GM12892 (cell line): ENCODE data around the gene FSTL4.
"Not testable (repeated sequence)": the region's sequence is repeated elsewhere in the genome, so short reads cannot be mapped to it uniquely, and the experiment has no call there.

Experiments used
- DNase-seq: peaks from one replicate; pipeline ENCODE4 v3.0.0; 2011; ENCODE audit not compliant: insufficient read length
- FAIRE-seq: peaks from 2 replicates; lab custom pipeline; 2011; peaks lifted over from hg19 to GRCh38; lab: Jason Lieb, UNC
- POLR2A ChIP-seq: IDR thresholded peaks from 2 replicates; pipeline ENCODE4 v1.6.1; 2011; ENCODE audit warnings: low read depth, low read length, control low read depth
- POLR2AphosphoS5 ChIP-seq: IDR thresholded peaks from 2 replicates; pipeline ENCODE4 v1.6.1; 2011; ENCODE audit warnings: low read depth, low read length, control low read depth
- TAF1 ChIP-seq: IDR thresholded peaks from 2 replicates; pipeline ENCODE4 v1.6.1; 2011; ENCODE audit warnings: low read depth, mild to moderate bottlenecking, control low read depth, low read length, borderline replicate concordance

Gene FSTL4

GRCh38 chr5:133400831-133401351 is 211.4 kb downstream of the FSTL4 start:
- DNase-seq (no peak), FAIRE-seq (no peak)
- TF ChIP-seq POLR2A, result no peak
- no peak for TF ChIP-seq TAF1
- no peak for TF ChIP-seq POLR2AphosphoS5

GRCh38 chr5:133400120-133400519 is 212.2 kb downstream of the FSTL4 start:
- FAIRE-seq, result no peak
- TF ChIP-seq TAF1, result no peak
- TF ChIP-seq POLR2A, result no peak
- no peak for TF ChIP-seq POLR2AphosphoS5
- DNase-seq, result no peak

- no peak for TF ChIP-seq POLR2AphosphoS5
- TF ChIP-seq TAF1, result no peak
- no peak for TF ChIP-seq POLR2A
- DNase-seq, result no peak
- FAIRE-seq, result peak; percentile 57
These were observed 213.0 kb downstream of the FSTL4 start for GRCh38 chr5:133399247-133399891.

GRCh38 chr5:133398646-133399101 is 213.7 kb downstream of the FSTL4 start:
- TF ChIP-seq POLR2A, result no peak
- no peak for TF ChIP-seq POLR2AphosphoS5
- no peak for TF ChIP-seq TAF1
- FAIRE-seq (peak; percentile 17), DNase-seq (no peak)

- DNase-seq (no peak), FAIRE-seq (no peak)
- TF ChIP-seq POLR2AphosphoS5 (no peak), POLR2A (no peak), TAF1 (no peak)
These were observed 214.2 kb downstream of the FSTL4 start for GRCh38 chr5:133397990-133398645.

GRCh38 chr5:133397348-133397747 is 215.0 kb downstream of the FSTL4 start:
- DNase-seq, result no peak
- TF ChIP-seq POLR2A (no peak), POLR2AphosphoS5 (no peak), TAF1 (no peak)
- FAIRE-seq, result peak; percentile 60

- no peak for FAIRE-seq
- no peak for DNase-seq
- TF ChIP-seq POLR2A (no peak), POLR2AphosphoS5 (no peak), TAF1 (no peak)
These were observed 215.5 kb downstream of the FSTL4 start for GRCh38 chr5:133396814-133397213.

- no peak for DNase-seq
- TF ChIP-seq TAF1, result no peak
- no peak for TF ChIP-seq POLR2A
- no peak for TF ChIP-seq POLR2AphosphoS5
- no peak for FAIRE-seq
These were observed 216.1 kb downstream of the FSTL4 start for GRCh38 chr5:133396187-133396741.

- DNase-seq, FAIRE-seq: not testable (repeated sequence)
These were observed 217.1 kb downstream of the FSTL4 start for GRCh38 chr5:133395207-133395606.

GRCh38 chr5:133394477-133394817 is 217.9 kb downstream of the FSTL4 start:
- DNase-seq, FAIRE-seq: not testable (repeated sequence)

- DNase-seq, result no peak
- FAIRE-seq, result no peak
- no peak for TF ChIP-seq POLR2AphosphoS5
- no peak for TF ChIP-seq TAF1
- no peak for TF ChIP-seq POLR2A
These were observed 218.4 kb downstream of the FSTL4 start for GRCh38 chr5:133393776-133394476.

- FAIRE-seq (no peak), DNase-seq (no peak)
- TF ChIP-seq TAF1 (no peak), POLR2A (no peak), POLR2AphosphoS5 (no peak)
These were observed 219.9 kb downstream of the FSTL4 start for GRCh38 chr5:133392448-133392847.
